HL-60 (cell line): ENCODE measurements around the gene SORCS2.

ENCODE experiments used
- CTCF ChIP-seq: IDR thresholded peaks from one replicate; pipeline ENCODE4 v1.5.1; 2011; ENCODE audit warnings: low read length, control low read depth, inconsistent platforms; ENCODE audit not compliant: insufficient read depth
- GABPA ChIP-seq: IDR thresholded peaks from 2 replicates; pipeline ENCODE4 v1.6.1; 2012; ENCODE audit warnings: low read depth
- POLR2AphosphoS5 ChIP-seq: IDR thresholded peaks from 2 replicates; pipeline ENCODE4 v1.6.1; 2012; ENCODE audit warnings: low read depth

GRCh38 chr4:7745301-7745885 lies 553.1 kb downstream of the SORCS2 start:
- no peak for TF ChIP-seq CTCF
- no peak for TF ChIP-seq POLR2AphosphoS5
- TF ChIP-seq GABPA = no peak
